ENCODE results near the gene DTL.

DTL gene

DNA sequence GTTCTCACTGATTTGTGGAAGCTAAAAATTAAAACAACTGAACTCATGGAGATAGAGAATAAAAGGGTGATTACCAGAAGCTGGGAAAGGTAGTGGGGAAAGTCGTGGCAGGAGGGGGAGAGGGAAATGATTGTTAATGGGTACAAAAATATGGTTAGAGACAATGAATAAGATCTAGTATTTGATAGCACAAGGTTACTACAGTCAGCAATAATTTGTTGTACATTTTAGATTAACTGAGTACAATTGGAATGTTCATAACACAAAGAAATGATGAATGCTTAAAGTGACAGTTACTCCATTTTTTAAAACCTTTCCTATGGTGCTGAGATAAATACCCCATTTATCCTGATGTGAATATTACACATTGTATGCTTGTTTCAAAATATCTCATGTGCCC, 102.3 kb downstream of the DTL start:
- DNase-seq (ENCODE audit: low read depth) = no peak
- TF ChIP-seq CTCF (IDR thresholded peaks at IDR 0.05; ENCODE audit: insufficient read depth, low read depth, low read length, missing control alignments) = no peak
- H3K4me3 ChIP-seq (ENCODE audit: low read length) = no peak overlapping the region

DNA sequence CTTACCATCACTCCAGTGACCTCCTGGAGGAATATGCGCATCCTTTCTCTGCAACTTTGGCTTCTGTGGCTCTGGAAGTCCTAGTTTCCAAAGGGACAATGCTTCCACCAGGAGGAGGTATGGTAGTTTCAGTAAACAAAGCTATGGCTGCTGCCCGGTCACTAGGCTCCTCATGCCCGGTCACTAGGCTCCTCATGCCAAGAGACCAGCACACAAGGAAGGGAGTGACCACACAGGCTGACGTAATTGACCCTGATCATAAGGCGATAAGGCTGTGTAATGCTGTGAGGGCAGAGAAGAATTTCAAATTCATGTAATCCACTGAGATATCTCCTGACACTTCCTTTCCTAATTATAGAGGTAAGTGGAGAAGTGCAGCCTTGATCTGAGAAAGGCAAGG, 102.9 kb downstream of the DTL start:
- no peak for DNase-seq (ENCODE audit: low read depth)
- no peak overlapping the region for H3K4me3 ChIP-seq (ENCODE audit: low read length)
- TF ChIP-seq CTCF (IDR thresholded peaks at IDR 0.05; ENCODE audit: insufficient read depth, low read depth, low read length, missing control alignments) = no peak

DNA sequence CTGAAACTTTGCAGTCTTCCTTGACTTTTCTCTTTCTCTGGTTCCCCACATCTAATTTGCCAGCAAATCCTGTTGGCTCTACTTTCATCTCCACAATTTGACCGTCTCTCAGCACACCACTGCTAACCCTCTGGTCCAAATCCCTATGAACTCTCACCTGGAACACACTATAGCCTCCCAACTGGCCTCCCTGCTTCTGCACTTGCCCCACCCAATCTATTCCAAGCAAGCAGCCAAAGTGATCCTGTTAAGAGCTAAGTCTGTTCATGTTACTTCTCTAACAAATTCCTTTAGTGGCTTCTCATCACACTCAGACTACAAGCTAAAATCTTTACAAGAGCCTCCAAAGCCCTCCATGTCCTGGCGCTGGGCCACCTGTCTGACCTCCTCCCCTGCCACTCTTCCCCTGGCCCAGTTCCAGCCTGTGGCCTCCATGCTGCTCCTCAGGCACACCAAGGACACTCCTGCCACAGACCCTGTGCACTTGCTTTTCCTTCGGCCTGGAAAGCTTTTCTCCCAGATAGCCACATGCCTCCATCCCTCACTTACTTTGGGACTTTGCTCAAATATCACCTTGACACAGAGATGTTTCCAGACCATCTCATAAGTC, 104.1 kb downstream of the DTL start:
- H3K4me3 ChIP-seq (ENCODE audit: low read length) = no peak overlapping the region
- no peak for TF ChIP-seq CTCF (IDR thresholded peaks at IDR 0.05; ENCODE audit: insufficient read depth, low read depth, low read length, missing control alignments)
- no peak for DNase-seq (ENCODE audit: low read depth)

GRCh38 chr1:212141404-212141803, 105.9 kb downstream of the DTL start:
- TF ChIP-seq CTCF (IDR thresholded peaks at IDR 0.05; ENCODE audit: insufficient read depth, low read depth, low read length, missing control alignments) = no peak
- peak; percentile 86 for DNase-seq (ENCODE audit: low read depth)
- H3K4me3 ChIP-seq (ENCODE audit: low read length) = no peak overlapping the region

DNA sequence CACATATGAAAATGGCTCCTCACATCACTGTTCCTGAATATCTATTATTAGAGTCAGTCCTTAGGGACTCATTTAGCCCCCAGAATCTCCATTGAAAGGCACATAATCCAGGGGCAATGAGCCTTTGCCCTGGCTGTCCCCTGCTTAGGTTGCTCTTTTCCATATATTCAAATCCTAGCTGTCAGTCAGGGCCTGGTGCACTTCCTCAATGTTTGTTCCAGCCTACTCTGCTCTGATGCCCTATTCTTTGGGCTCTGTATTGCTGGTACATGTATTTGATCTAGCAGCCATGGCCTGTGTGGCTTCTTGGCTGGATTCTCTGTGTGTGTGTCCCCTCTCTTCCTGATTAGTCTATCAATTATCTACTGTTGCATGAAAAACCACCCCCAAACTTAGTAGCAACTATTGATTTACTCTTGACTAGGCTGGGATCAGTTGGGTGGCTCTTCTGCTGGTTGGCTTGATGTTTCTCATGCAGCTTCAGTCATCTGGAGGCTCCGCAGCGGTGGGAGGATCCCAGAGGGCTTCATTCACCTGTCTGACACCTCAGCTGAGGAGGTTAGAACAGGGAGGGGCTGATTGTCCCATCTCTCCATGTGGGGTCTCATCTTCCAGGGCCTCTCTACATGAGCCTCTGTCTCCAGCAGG, 107.5 kb downstream of the DTL start:
- no peak for TF ChIP-seq CTCF (IDR thresholded peaks at IDR 0.05; ENCODE audit: insufficient read depth, low read depth, low read length, missing control alignments)
- no peak overlapping the region for H3K4me3 ChIP-seq (ENCODE audit: low read length)
- no peak for DNase-seq (ENCODE audit: low read depth)

- no peak overlapping the region for H3K4me3 ChIP-seq (ENCODE audit: low read length)
- no peak for TF ChIP-seq CTCF (IDR thresholded peaks at IDR 0.05; ENCODE audit: insufficient read depth, low read depth, low read length, missing control alignments)
- peak; percentile 31 for DNase-seq (ENCODE audit: low read depth)
Observed at GRCh38 chr1:212147581-212148033, 112.1 kb downstream of the DTL start.

GRCh38 chr1:212149566-212149965, 114.0 kb downstream of the DTL start:
- no peak for TF ChIP-seq CTCF (IDR thresholded peaks at IDR 0.05; ENCODE audit: insufficient read depth, low read depth, low read length, missing control alignments)
- no peak for DNase-seq (ENCODE audit: low read depth)
- H3K4me3 ChIP-seq (ENCODE audit: low read length) = no peak overlapping the region

Data from epithelial cell of esophagus (primary cell).